Measurements from ENCODE around the gene MTHFD2. TPM values are rescaled to one million over a fixed set of nuclear protein-coding genes. Genes with fewer than 3 reads are reported as not detected.
A peak's percentile ranks its signal among the peaks of the same experiment; 100 is the strongest.
"Not testable (repeated sequence)": the region's sequence is repeated elsewhere in the genome, so short reads cannot be mapped to it uniquely, and the experiment has no call there.

The MTHFD2 gene
- total RNA-seq, 1 donor from 2014 or later: 73.5 TPM

DNA sequence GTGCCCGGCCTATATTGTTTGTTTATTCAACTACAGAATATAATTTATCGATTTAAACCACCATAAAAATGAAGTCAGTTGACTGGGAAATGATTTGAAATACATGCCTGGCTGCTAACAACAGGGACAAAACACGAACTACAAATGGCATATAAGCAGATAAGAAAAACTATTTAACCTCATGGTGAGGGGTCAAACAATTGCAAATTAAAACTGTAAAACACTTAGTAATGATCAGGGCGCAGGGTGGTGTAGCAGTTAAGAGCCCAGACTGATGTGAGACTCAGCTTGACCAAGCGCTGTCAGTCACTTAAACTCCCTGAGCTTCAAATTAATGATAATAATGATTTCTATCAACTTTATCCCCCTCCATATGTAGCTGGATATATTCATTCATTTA lies 6.7 kb downstream of the MTHFD2 start:
- H3K4me1 Mint-ChIP-seq (ENCODE audit: unreplicated experiment): peaks cover 25% of the 10 kb centered on the region
- H3K27ac Mint-ChIP-seq: peak overlapping the region; percentile 97
- H3K27me3 Mint-ChIP-seq: no peaks in the 10 kb centered on the region
- no peak for TF ChIP-seq CTCF (conservative IDR thresholded peaks at IDR 0.05)
- no peaks in the 10 kb centered on the region for H3K9me3 Mint-ChIP-seq
- peak overlapping the region; percentile 62 for H3K4me3 Mint-ChIP-seq
- H3K36me3 Mint-ChIP-seq: peaks cover 19% of the 10 kb centered on the region
- DNase-seq (ENCODE audit: extremely low spot score, unreplicated experiment): no peak

GRCh38 chr2:74205596-74205995 lies 7.2 kb downstream of the MTHFD2 start:
- Mint-ChIP-seq H3K9me3 (no peaks in the 10 kb centered on the region), H3K27ac (peak overlapping the region; percentile 97), H3K27me3 (no peaks in the 10 kb centered on the region), H3K4me3 (peak overlapping the region; percentile 62), H3K4me1 (ENCODE audit: unreplicated experiment) (peaks cover 20% of the 10 kb centered on the region), H3K36me3 (peaks cover 19% of the 10 kb centered on the region)
- no peak for TF ChIP-seq CTCF (conservative IDR thresholded peaks at IDR 0.05)
- no peak for DNase-seq (ENCODE audit: extremely low spot score, unreplicated experiment)

DNA sequence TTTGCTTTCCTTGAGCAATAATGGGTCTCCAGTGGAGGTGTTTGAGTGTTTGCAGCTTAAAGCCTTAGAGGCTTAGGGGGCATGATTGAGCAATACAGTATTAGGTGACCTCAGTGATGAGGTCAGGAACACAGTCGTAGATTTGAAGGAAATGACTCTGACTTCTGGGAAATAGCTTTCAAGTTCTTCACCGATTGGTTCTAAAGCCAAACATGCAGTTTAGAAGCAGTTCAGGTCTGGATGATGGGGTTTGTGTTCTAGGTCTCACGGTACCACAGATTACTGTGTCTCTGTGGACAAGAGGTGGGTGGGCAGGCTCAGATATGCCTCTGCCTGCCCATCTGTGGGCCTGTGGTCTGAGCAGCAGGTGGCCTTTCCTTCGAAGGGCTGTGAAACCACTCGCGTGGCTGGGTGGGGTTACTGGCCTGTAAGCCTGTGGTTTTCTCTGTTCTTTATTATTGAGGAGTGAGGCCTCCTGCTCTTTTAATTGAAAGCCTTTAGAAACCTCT lies 7.8 kb downstream of the MTHFD2 start:
- peak overlapping the region; percentile 97 for H3K27ac Mint-ChIP-seq
- no peak for TF ChIP-seq CTCF (conservative IDR thresholded peaks at IDR 0.05)
- H3K4me1 Mint-ChIP-seq (ENCODE audit: unreplicated experiment): peaks cover 17% of the 10 kb centered on the region
- no peaks in the 10 kb centered on the region for H3K27me3 Mint-ChIP-seq
- no peak for DNase-seq (ENCODE audit: extremely low spot score, unreplicated experiment)
- H3K9me3 Mint-ChIP-seq: no peaks in the 10 kb centered on the region
- H3K4me3 Mint-ChIP-seq: peak overlapping the region; percentile 39
- peaks cover 19% of the 10 kb centered on the region for H3K36me3 Mint-ChIP-seq

DNA sequence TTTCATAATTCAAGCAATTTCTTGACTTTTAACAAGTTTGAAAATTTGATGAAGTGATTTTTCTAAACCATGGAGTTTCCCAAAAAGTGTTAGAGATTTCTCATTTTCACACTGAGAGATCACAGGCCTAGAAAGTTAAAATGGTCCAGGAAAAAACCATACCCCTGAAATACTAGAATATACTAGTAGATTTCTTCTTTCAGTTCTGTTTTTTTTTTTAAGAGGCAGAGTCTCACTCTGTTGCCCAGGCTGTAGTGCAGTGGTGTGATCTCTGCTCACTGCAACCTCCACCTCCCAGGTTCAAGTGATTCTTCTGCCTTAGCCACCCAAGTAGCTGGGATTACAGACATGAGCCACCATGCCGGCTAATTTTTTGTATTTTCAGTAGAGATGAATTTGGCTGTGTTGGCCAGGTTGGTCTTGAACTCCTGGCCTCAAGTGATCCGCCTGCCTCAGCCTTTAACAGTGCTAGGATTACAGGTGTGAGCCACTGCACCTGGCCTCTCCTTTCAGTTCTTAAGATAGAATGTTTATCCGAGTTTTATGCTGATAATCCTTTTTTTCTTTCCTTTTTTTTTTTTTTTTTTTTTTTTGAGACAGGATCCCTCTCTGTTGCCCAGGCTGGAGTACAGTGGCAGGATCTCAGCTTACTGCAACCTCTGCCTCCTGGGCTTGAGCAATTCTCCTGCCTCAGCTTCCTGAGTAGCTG lies 14.4 kb downstream of the MTHFD2 start:
- Mint-ChIP-seq H3K27ac (no peak overlapping the region), H3K27me3 (no peaks in the 10 kb centered on the region), H3K4me3 (no peak overlapping the region), H3K36me3 (peaks cover 18% of the 10 kb centered on the region), H3K4me1 (ENCODE audit: unreplicated experiment) (no peaks in the 10 kb centered on the region), H3K9me3 (no peaks in the 10 kb centered on the region)
- no peak for TF ChIP-seq CTCF (conservative IDR thresholded peaks at IDR 0.05)
- no peak for DNase-seq (ENCODE audit: extremely low spot score, unreplicated experiment)

- not testable (repeated sequence) for H3K27me3 Mint-ChIP-seq; H3K4me1 Mint-ChIP-seq (ENCODE audit: unreplicated experiment); H3K27ac Mint-ChIP-seq; H3K4me3 Mint-ChIP-seq; DNase-seq (ENCODE audit: extremely low spot score, unreplicated experiment); H3K9me3 Mint-ChIP-seq
- peaks cover 10% of the 10 kb centered on the region for H3K36me3 Mint-ChIP-seq
Measured at GRCh38 chr2:74215771-74216170, 17.4 kb downstream of the MTHFD2 start.

DNA sequence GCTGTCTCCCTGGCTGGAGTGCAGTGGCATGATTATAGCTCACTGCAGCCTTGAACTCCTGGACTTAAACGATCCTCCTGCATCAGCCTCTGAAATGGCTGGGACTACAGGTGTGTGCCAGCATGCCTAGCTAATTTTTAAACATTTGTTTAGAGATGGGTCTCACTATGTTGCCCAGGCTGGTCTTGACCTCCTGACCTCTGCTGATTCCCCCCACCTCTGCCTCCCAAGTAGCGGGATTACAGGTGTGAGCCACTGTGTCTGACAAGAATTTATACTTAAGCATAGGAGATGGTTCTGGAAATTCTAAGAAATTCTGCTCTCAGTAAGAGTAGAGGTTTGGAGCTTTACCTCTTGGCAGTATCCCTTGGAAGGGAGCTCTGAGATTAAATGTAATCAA lies 18.2 kb downstream of the MTHFD2 start:
- Mint-ChIP-seq H3K4me3 (no peak overlapping the region), H3K27me3 (no peaks in the 10 kb centered on the region), H3K36me3 (peaks cover 13% of the 10 kb centered on the region), H3K27ac (no peak overlapping the region), H3K4me1 (ENCODE audit: unreplicated experiment) (no peaks in the 10 kb centered on the region), H3K9me3 (no peaks in the 10 kb centered on the region)
- no peak for DNase-seq (ENCODE audit: extremely low spot score, unreplicated experiment)
- no peak for TF ChIP-seq CTCF (conservative IDR thresholded peaks at IDR 0.05)

Measured in type B pancreatic cell (in vitro differentiated cells).